Measurements from ENCODE around the gene ANKRD52. TPM values are rescaled to one million over a fixed set of nuclear protein-coding genes. Genes with fewer than 3 reads are reported as not detected.

ANKRD52 gene
- total RNA-seq (ENCODE audit: low replicate concordance) = 9.1 and 18.1 TPM in 2 replicates

GRCh38 chr12:56258068-56258819 lies at the start of gene ANKRD52:
Gene ANKRD52 (minus strand): TSS chr12:56258384. CDS start chr12:56258269, 115 bp downstream.
- peaks cover 2% of the 10 kb centered on the region for H3K27me3 Mint-ChIP-seq (ENCODE audit: insufficient read depth, low read depth)
- H4K20me1 ChIP-seq (ENCODE audit: low read depth) = peaks cover 25% of the 10 kb centered on the region
- H3K36me3 Mint-ChIP-seq = peaks cover 18% of the 10 kb centered on the region
- H3F3A ChIP-seq (ENCODE audit: low read depth) = peaks cover 22% of the 10 kb centered on the region
- H2AFZ ChIP-seq (replicated peaks) = peak within 1 kb of the TSS; percentile 92
- H3K36me3 ChIP-seq = no peaks in the 10 kb centered on the region
- H3K27me3 ChIP-seq = no peaks in the 10 kb centered on the region
- TF ChIP-seq EZH2 (IDR thresholded peaks at IDR 0.05) = no peak
- TF ChIP-seq, protein P1, sequence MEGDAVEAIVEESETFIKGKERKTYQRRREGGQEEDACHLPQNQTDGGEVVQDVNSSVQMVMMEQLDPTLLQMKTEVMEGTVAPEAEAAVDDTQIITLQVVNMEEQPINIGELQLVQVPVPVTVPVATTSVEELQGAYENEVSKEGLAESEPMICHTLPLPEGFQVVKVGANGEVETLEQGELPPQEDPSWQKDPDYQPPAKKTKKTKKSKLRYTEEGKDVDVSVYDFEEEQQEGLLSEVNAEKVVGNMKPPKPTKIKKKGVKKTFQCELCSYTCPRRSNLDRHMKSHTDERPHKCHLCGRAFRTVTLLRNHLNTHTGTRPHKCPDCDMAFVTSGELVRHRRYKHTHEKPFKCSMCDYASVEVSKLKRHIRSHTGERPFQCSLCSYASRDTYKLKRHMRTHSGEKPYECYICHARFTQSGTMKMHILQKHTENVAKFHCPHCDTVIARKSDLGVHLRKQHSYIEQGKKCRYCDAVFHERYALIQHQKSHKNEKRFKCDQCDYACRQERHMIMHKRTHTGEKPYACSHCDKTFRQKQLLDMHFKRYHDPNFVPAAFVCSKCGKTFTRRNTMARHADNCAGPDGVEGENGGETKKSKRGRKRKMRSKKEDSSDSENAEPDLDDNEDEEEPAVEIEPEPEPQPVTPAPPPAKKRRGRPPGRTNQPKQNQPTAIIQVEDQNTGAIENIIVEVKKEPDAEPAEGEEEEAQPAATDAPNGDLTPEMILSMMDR (IDR thresholded peaks at IDR 0.05) = peak; percentile 71
- H3K9me3 Mint-ChIP-seq = no peaks in the 10 kb centered on the region
- peak within 1 kb of the TSS; percentile 100 for H3K4me2 ChIP-seq
- peaks cover 18% of the 10 kb centered on the region for H3K4me1 Mint-ChIP-seq
- H3K4me3 Mint-ChIP-seq = peak within 1 kb of the TSS; percentile 98
- peaks cover 17% of the 10 kb centered on the region for H3K4me1 ChIP-seq
- no peaks in the 10 kb centered on the region for H3K9me3 ChIP-seq (ENCODE audit: low read depth)
- peaks cover 30% of the 10 kb centered on the region for H3K79me2 ChIP-seq (ENCODE audit: low read depth)
- peak within 1 kb of the TSS; percentile 100 for H3K4me3 ChIP-seq
- peak within 1 kb of the TSS; percentile 95 for H3K9ac ChIP-seq
- H3K27ac ChIP-seq = peak within 1 kb of the TSS; percentile 46
- peak within 1 kb of the TSS; percentile 77 for H3K27ac Mint-ChIP-seq
- peak; percentile 94 for DNase-seq (ENCODE audit: low spot score)

GRCh38 chr12:56307221-56307965 lies 49.2 kb upstream of the ANKRD52 start:
- H3K4me3 ChIP-seq = no peak overlapping the region

GRCh38 chr12:56304872-56305590 lies 46.8 kb upstream of the ANKRD52 start:
- H4K20me1 ChIP-seq (ENCODE audit: low read depth) = no peaks in the 10 kb centered on the region
- no peaks in the 10 kb centered on the region for H3K9me3 ChIP-seq (ENCODE audit: low read depth)
- H3K27me3 Mint-ChIP-seq (ENCODE audit: insufficient read depth, low read depth) = peaks cover 3% of the 10 kb centered on the region
- H3K27ac Mint-ChIP-seq = no peak overlapping the region
- H3K27me3 ChIP-seq = no peaks in the 10 kb centered on the region
- H3K4me1 ChIP-seq = no peaks in the 10 kb centered on the region
- no peak for TF ChIP-seq EZH2 (IDR thresholded peaks at IDR 0.05)
- TF ChIP-seq, protein P1 (IDR thresholded peaks at IDR 0.05) = no peak
- TF ChIP-seq EZH2phosphoT487 (IDR thresholded peaks at IDR 0.05) = no peak
- no peak for DNase-seq (ENCODE audit: low spot score)
- H3K36me3 Mint-ChIP-seq = peaks cover 14% of the 10 kb centered on the region
- H3K4me1 Mint-ChIP-seq = peaks cover 8% of the 10 kb centered on the region
- H3K4me2 ChIP-seq = no peak overlapping the region
- peaks cover 6% of the 10 kb centered on the region for H3K36me3 ChIP-seq
- no peaks in the 10 kb centered on the region for H3K9me3 Mint-ChIP-seq
- peaks cover 44% of the 10 kb centered on the region for H3F3A ChIP-seq (ENCODE audit: low read depth)
- no peak overlapping the region for H3K4me3 ChIP-seq
- no peak overlapping the region for H3K4me3 Mint-ChIP-seq
- no peak overlapping the region for H2AFZ ChIP-seq (replicated peaks)
- no peak overlapping the region for H3K9ac ChIP-seq
- H3K27ac ChIP-seq = no peak overlapping the region
- H3K79me2 ChIP-seq (ENCODE audit: low read depth) = no peaks in the 10 kb centered on the region

More at GRCh38 chr12:56307221-56307965, 49.2 kb upstream of the ANKRD52 start:
- TF ChIP-seq EZH2 (IDR thresholded peaks at IDR 0.05) (no peak), EZH2phosphoT487 (IDR thresholded peaks at IDR 0.05) (no peak)
- TF ChIP-seq, protein P1 (IDR thresholded peaks at IDR 0.05) = no peak
- H3K9me3 ChIP-seq (ENCODE audit: low read depth) = no peaks in the 10 kb centered on the region
- no peaks in the 10 kb centered on the region for H3K4me1 Mint-ChIP-seq
- H3K27ac ChIP-seq = no peak overlapping the region
- H3F3A ChIP-seq (ENCODE audit: low read depth) = peaks cover 25% of the 10 kb centered on the region
- H2AFZ ChIP-seq (replicated peaks) = no peak overlapping the region
- no peak overlapping the region for H3K4me3 Mint-ChIP-seq
- H4K20me1 ChIP-seq (ENCODE audit: low read depth) = no peaks in the 10 kb centered on the region
- H3K27ac Mint-ChIP-seq = no peak overlapping the region
- H3K4me2 ChIP-seq = no peak overlapping the region
- no peaks in the 10 kb centered on the region for H3K4me1 ChIP-seq
- H3K36me3 ChIP-seq = peaks cover 6% of the 10 kb centered on the region
- peaks cover 12% of the 10 kb centered on the region for H3K36me3 Mint-ChIP-seq
- no peaks in the 10 kb centered on the region for H3K79me2 ChIP-seq (ENCODE audit: low read depth)
- DNase-seq (ENCODE audit: low spot score) = no peak
- no peaks in the 10 kb centered on the region for H3K9me3 Mint-ChIP-seq
- H3K27me3 ChIP-seq = no peaks in the 10 kb centered on the region
- no peaks in the 10 kb centered on the region for H3K27me3 Mint-ChIP-seq (ENCODE audit: insufficient read depth, low read depth)
- no peak overlapping the region for H3K9ac ChIP-seq

Measured in neural progenitor cell (in vitro differentiated cells).